ENCODE data around the gene APCDD1.

Gene APCDD1

GRCh38 chr18:10420561-10421352, 33.7 kb upstream of the APCDD1 start:
- H3K27me3 Mint-ChIP-seq: peaks cover 6% of the 10 kb centered on the region
- no peak overlapping the region for H3K27ac Mint-ChIP-seq
- peaks cover 6% of the 10 kb centered on the region for H3K9me3 Mint-ChIP-seq (ENCODE audit: low read depth)
- H3K36me3 Mint-ChIP-seq: no peaks in the 10 kb centered on the region
- no peak overlapping the region for H3K4me3 Mint-ChIP-seq
- H3K4me1 Mint-ChIP-seq (ENCODE audit: low read depth): no peaks in the 10 kb centered on the region

- H3K4me1 Mint-ChIP-seq (ENCODE audit: low read depth): no peaks in the 10 kb centered on the region
- peaks cover 6% of the 10 kb centered on the region for H3K9me3 Mint-ChIP-seq (ENCODE audit: low read depth)
- peaks cover 6% of the 10 kb centered on the region for H3K27me3 Mint-ChIP-seq
- H3K36me3 Mint-ChIP-seq: no peaks in the 10 kb centered on the region
- no peak overlapping the region for H3K4me3 Mint-ChIP-seq
- no peak overlapping the region for H3K27ac Mint-ChIP-seq
Measured at GRCh38 chr18:10421859-10422258, 32.6 kb upstream of the APCDD1 start.

GRCh38 chr18:10422731-10423130, 31.7 kb upstream of the APCDD1 start:
- peaks cover 8% of the 10 kb centered on the region for H3K27me3 Mint-ChIP-seq
- no peak overlapping the region for H3K4me3 Mint-ChIP-seq
- no peaks in the 10 kb centered on the region for H3K36me3 Mint-ChIP-seq
- no peaks in the 10 kb centered on the region for H3K4me1 Mint-ChIP-seq (ENCODE audit: low read depth)
- peaks cover 6% of the 10 kb centered on the region for H3K9me3 Mint-ChIP-seq (ENCODE audit: low read depth)
- H3K27ac Mint-ChIP-seq: no peak overlapping the region

- H3K4me3 Mint-ChIP-seq: no peak overlapping the region
Measured at GRCh38 chr18:10424585-10425307, 29.7 kb upstream of the APCDD1 start.

GRCh38 chr18:10430677-10431076, 23.8 kb upstream of the APCDD1 start:
- Mint-ChIP-seq H3K27ac (no peak overlapping the region), H3K9me3 (ENCODE audit: low read depth) (no peaks in the 10 kb centered on the region), H3K4me1 (ENCODE audit: low read depth) (no peaks in the 10 kb centered on the region), H3K27me3 (peaks cover 3% of the 10 kb centered on the region), H3K4me3 (no peak overlapping the region), H3K36me3 (no peaks in the 10 kb centered on the region)

More at GRCh38 chr18:10424585-10425307, 29.7 kb upstream of the APCDD1 start:
- Mint-ChIP-seq H3K9me3 (ENCODE audit: low read depth) (peaks cover 6% of the 10 kb centered on the region), H3K36me3 (no peaks in the 10 kb centered on the region), H3K4me1 (ENCODE audit: low read depth) (no peaks in the 10 kb centered on the region), H3K27me3 (peaks cover 8% of the 10 kb centered on the region), H3K27ac (no peak overlapping the region)

GRCh38 chr18:10431680-10432079, 22.8 kb upstream of the APCDD1 start:
- no peaks in the 10 kb centered on the region for H3K36me3 Mint-ChIP-seq
- no peak overlapping the region for H3K27ac Mint-ChIP-seq
- H3K4me3 Mint-ChIP-seq: no peak overlapping the region
- H3K4me1 Mint-ChIP-seq (ENCODE audit: low read depth): no peaks in the 10 kb centered on the region
- no peaks in the 10 kb centered on the region for H3K9me3 Mint-ChIP-seq (ENCODE audit: low read depth)
- H3K27me3 Mint-ChIP-seq: peaks cover 3% of the 10 kb centered on the region

- Mint-ChIP-seq H3K9me3 (ENCODE audit: low read depth) (no peaks in the 10 kb centered on the region), H3K27me3 (no peaks in the 10 kb centered on the region), H3K4me1 (ENCODE audit: low read depth) (no peaks in the 10 kb centered on the region)
Measured at GRCh38 chr18:10432781-10433180, 21.7 kb upstream of the APCDD1 start.

GRCh38 chr18:10436160-10436559, 18.3 kb upstream of the APCDD1 start:
- no peaks in the 10 kb centered on the region for H3K9me3 Mint-ChIP-seq (ENCODE audit: low read depth)
- H3K27me3 Mint-ChIP-seq: no peaks in the 10 kb centered on the region
- H3K36me3 Mint-ChIP-seq: no peaks in the 10 kb centered on the region
- no peaks in the 10 kb centered on the region for H3K4me1 Mint-ChIP-seq (ENCODE audit: low read depth)
- H3K4me3 Mint-ChIP-seq: no peak overlapping the region
- H3K27ac Mint-ChIP-seq: no peak overlapping the region

More at GRCh38 chr18:10432781-10433180, 21.7 kb upstream of the APCDD1 start:
- H3K36me3 Mint-ChIP-seq: no peaks in the 10 kb centered on the region
- no peak overlapping the region for H3K4me3 Mint-ChIP-seq
- no peak overlapping the region for H3K27ac Mint-ChIP-seq

GRCh38 chr18:10437837-10438236, 16.6 kb upstream of the APCDD1 start:
- H3K4me1 Mint-ChIP-seq (ENCODE audit: low read depth): no peaks in the 10 kb centered on the region
- H3K9me3 Mint-ChIP-seq (ENCODE audit: low read depth): no peaks in the 10 kb centered on the region

GRCh38 chr18:10439898-10440297, 14.5 kb upstream of the APCDD1 start:
- H3K27ac Mint-ChIP-seq: no peak overlapping the region
- H3K4me1 Mint-ChIP-seq (ENCODE audit: low read depth): no peaks in the 10 kb centered on the region
- H3K27me3 Mint-ChIP-seq: no peaks in the 10 kb centered on the region
- no peaks in the 10 kb centered on the region for H3K9me3 Mint-ChIP-seq (ENCODE audit: low read depth)
- H3K36me3 Mint-ChIP-seq: no peaks in the 10 kb centered on the region
- no peak overlapping the region for H3K4me3 Mint-ChIP-seq

More at GRCh38 chr18:10437837-10438236, 16.6 kb upstream of the APCDD1 start:
- Mint-ChIP-seq H3K4me3 (no peak overlapping the region), H3K27ac (no peak overlapping the region), H3K36me3 (no peaks in the 10 kb centered on the region), H3K27me3 (no peaks in the 10 kb centered on the region)

GRCh38 chr18:10440884-10441283, 13.6 kb upstream of the APCDD1 start:
- no peaks in the 10 kb centered on the region for H3K27me3 Mint-ChIP-seq
- no peak overlapping the region for H3K27ac Mint-ChIP-seq
- no peaks in the 10 kb centered on the region for H3K4me1 Mint-ChIP-seq (ENCODE audit: low read depth)
- no peaks in the 10 kb centered on the region for H3K36me3 Mint-ChIP-seq
- H3K4me3 Mint-ChIP-seq: no peak overlapping the region
- H3K9me3 Mint-ChIP-seq (ENCODE audit: low read depth): no peaks in the 10 kb centered on the region

- Mint-ChIP-seq H3K36me3 (no peaks in the 10 kb centered on the region), H3K9me3 (ENCODE audit: low read depth) (no peaks in the 10 kb centered on the region), H3K27ac (no peak overlapping the region), H3K27me3 (no peaks in the 10 kb centered on the region), H3K4me1 (ENCODE audit: low read depth) (no peaks in the 10 kb centered on the region), H3K4me3 (no peak overlapping the region)
Measured at GRCh38 chr18:10441472-10441871, 13.0 kb upstream of the APCDD1 start.

- no peak overlapping the region for H3K27ac Mint-ChIP-seq
Measured at GRCh38 chr18:10442551-10442971, 11.9 kb upstream of the APCDD1 start.

GRCh38 chr18:10443001-10443400, 11.4 kb upstream of the APCDD1 start:
- H3K27ac Mint-ChIP-seq: no peak overlapping the region
- H3K9me3 Mint-ChIP-seq (ENCODE audit: low read depth): no peaks in the 10 kb centered on the region
- H3K36me3 Mint-ChIP-seq: no peaks in the 10 kb centered on the region
- H3K4me3 Mint-ChIP-seq: no peak overlapping the region
- H3K4me1 Mint-ChIP-seq (ENCODE audit: low read depth): no peaks in the 10 kb centered on the region
- H3K27me3 Mint-ChIP-seq: no peaks in the 10 kb centered on the region

More at GRCh38 chr18:10442551-10442971, 11.9 kb upstream of the APCDD1 start:
- H3K27me3 Mint-ChIP-seq: no peaks in the 10 kb centered on the region
- H3K4me1 Mint-ChIP-seq (ENCODE audit: low read depth): no peaks in the 10 kb centered on the region
- H3K36me3 Mint-ChIP-seq: no peaks in the 10 kb centered on the region
- no peaks in the 10 kb centered on the region for H3K9me3 Mint-ChIP-seq (ENCODE audit: low read depth)
- no peak overlapping the region for H3K4me3 Mint-ChIP-seq

- Mint-ChIP-seq H3K4me1 (ENCODE audit: low read depth) (no peaks in the 10 kb centered on the region), H3K9me3 (ENCODE audit: low read depth) (no peaks in the 10 kb centered on the region), H3K4me3 (no peak overlapping the region), H3K27ac (no peak overlapping the region), H3K27me3 (peaks cover 1% of the 10 kb centered on the region), H3K36me3 (no peaks in the 10 kb centered on the region)
Measured at GRCh38 chr18:10444314-10445006, 10.0 kb upstream of the APCDD1 start.

All from activated naive CD8-positive, alpha-beta T cell (primary cell).